ENCODE data around the gene IGHMBP2. TPM values are rescaled to one million over a fixed set of nuclear protein-coding genes. Genes with fewer than 3 reads are reported as not detected.

IGHMBP2 gene
- total and polyA plus RNA-seq, 9 of the 15 experiments (the other 6 are each of a cell fraction or from before 2014, with no cell fraction given), result 1.6 to 24.8 (median 14.5) TPM

DNA sequence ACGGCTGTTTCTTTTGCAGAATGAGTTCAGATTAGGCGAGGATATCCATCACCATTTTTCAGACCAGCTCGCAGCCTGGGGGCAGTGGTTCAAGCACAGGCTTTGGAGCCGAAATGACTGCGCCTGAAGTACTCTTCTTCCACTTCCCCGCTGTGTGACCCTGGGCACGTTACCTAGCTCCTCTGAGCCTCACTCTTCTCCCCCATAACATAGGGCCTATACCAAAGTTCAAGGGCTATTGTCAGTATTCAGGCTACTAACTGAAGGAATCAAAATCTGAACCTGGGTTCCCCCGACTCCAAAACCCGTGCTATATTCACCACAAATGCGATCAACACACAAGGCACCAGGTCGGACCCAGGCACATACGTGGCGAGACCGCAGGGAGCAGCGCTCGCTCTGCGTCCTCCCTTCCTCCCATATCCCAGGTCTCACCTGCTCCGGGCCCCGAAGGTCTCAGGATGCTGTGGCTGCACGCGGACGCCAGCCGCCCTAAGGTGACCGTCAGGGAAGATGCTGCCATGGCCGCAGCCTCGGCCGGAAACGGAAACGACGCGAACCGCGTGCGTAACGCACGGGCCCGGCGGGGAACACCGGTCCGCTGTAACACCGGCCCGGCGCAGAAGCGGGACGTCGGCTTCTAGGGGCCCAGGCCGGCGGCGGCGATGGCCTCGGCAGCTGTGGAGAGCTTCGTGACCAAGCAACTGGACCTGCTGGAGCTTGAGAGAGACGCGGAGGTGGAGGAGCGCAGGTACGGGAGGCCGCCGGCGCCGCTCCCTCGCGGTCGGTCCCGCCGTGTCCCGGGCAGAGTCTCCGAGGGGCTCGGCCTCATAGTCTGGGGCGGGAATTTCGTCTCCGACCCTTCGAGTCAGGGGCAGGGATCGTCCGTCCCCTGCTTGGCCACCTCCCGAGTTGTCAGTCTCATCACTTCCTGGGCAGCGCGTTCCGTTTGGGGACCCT lies at the start of gene IGHMBP2, which contains the start of gene MRPL21 (continued):
- TF ChIP-seq, protein P1, sequence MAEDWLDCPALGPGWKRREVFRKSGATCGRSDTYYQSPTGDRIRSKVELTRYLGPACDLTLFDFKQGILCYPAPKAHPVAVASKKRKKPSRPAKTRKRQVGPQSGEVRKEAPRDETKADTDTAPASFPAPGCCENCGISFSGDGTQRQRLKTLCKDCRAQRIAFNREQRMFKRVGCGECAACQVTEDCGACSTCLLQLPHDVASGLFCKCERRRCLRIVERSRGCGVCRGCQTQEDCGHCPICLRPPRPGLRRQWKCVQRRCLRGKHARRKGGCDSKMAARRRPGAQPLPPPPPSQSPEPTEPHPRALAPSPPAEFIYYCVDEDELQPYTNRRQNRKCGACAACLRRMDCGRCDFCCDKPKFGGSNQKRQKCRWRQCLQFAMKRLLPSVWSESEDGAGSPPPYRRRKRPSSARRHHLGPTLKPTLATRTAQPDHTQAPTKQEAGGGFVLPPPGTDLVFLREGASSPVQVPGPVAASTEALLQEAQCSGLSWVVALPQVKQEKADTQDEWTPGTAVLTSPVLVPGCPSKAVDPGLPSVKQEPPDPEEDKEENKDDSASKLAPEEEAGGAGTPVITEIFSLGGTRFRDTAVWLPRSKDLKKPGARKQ (CRISPR knock-in tag; IDR thresholded peaks at IDR 0.05), result no peak
- TF ChIP-seq BHLHE40 (IDR thresholded peaks at IDR 0.05; ENCODE audit: low read length) (peak; percentile 74), ZNF354B (CRISPR knock-in tag; IDR thresholded peaks at IDR 0.05) (no peak), NR2C2 (CRISPR knock-in tag; IDR thresholded peaks at IDR 0.05) (peak; percentile 85), NR2C2 (tag; IDR thresholded peaks at IDR 0.05) (peak; percentile 74), U2AF1 (optimal IDR thresholded peaks at IDR 0.05; ENCODE audit: low read depth, low read length) (peak; percentile 98)
- TF ChIP-seq, protein P2, sequence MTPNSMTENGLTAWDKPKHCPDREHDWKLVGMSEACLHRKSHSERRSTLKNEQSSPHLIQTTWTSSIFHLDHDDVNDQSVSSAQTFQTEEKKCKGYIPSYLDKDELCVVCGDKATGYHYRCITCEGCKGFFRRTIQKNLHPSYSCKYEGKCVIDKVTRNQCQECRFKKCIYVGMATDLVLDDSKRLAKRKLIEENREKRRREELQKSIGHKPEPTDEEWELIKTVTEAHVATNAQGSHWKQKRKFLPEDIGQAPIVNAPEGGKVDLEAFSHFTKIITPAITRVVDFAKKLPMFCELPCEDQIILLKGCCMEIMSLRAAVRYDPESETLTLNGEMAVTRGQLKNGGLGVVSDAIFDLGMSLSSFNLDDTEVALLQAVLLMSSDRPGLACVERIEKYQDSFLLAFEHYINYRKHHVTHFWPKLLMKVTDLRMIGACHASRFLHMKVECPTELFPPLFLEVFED (CRISPR knock-in tag; conservative IDR thresholded peaks at IDR 0.05), result 0 out of 2 replicates have a peak, but pooled peaks have one; percentile 52
- TF ChIP-seq, protein P3, sequence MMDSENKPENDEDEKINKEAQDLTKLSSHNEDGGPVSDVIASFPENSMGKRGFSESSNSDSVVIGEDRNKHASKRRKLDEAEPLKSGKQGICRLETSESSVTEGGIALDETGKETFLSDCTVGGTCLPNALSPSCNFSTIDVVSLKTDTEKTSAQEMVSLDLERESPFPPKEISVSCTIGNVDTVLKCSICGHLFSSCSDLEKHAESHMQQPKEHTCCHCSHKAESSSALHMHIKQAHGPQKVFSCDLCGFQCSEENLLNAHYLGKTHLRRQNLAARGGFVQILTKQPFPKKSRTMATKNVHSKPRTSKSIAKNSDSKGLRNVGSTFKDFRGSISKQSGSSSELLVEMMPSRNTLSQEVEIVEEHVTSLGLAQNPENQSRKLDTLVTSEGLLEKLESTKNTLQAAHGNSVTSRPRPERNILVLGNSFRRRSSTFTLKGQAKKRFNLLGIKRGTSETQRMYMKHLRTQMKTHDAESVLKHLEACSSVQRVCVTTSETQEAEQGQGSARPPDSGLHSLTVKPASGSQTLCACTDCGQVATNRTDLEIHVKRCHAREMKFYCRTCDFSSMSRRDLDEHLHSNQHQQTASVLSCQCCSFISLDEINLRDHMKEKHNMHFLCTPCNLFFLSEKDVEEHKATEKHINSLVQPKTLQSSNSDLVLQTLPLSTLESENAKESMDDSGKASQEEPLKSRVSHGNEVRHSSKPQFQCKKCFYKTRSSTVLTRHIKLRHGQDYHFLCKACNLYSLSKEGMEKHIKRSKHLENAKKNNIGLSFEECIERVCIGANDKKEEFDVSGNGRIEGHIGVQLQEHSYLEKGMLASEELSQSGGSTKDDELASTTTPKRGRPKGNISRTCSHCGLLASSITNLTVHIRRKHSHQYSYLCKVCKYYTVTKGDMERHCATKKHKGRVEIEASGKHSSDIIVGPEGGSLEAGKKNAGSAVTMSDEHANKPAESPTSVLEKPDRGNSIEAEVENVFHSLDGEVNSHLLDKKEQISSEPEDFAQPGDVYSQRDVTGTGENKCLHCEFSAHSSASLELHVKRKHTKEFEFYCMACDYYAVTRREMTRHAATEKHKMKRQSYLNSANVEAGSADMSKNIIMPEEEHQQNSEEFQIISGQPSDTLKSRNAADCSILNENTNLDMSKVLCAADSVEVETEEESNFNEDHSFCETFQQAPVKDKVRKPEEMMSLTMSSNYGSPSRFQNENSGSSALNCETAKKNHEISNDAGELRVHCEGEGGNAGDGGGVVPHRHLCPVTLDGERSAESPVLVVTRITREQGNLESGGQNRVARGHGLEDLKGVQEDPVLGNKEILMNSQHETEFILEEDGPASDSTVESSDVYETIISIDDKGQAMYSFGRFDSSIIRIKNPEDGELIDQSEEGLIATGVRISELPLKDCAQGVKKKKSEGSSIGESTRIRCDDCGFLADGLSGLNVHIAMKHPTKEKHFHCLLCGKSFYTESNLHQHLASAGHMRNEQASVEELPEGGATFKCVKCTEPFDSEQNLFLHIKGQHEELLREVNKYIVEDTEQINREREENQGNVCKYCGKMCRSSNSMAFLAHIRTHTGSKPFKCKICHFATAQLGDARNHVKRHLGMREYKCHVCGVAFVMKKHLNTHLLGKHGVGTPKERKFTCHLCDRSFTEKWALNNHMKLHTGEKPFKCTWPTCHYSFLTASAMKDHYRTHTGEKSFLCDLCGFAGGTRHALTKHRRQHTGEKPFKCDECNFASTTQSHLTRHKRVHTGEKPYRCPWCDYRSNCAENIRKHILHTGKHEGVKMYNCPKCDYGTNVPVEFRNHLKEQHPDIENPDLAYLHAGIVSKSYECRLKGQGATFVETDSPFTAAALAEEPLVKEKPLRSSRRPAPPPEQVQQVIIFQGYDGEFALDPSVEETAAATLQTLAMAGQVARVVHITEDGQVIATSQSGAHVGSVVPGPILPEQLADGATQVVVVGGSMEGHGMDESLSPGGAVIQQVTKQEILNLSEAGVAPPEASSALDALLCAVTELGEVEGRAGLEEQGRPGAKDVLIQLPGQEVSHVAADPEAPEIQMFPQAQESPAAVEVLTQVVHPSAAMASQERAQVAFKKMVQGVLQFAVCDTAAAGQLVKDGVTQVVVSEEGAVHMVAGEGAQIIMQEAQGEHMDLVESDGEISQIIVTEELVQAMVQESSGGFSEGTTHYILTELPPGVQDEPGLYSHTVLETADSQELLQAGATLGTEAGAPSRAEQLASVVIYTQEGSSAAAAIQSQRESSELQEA (IDR thresholded peaks at IDR 0.05; ENCODE audit: low read depth), result no peak
- TF ChIP-seq, protein P4, sequence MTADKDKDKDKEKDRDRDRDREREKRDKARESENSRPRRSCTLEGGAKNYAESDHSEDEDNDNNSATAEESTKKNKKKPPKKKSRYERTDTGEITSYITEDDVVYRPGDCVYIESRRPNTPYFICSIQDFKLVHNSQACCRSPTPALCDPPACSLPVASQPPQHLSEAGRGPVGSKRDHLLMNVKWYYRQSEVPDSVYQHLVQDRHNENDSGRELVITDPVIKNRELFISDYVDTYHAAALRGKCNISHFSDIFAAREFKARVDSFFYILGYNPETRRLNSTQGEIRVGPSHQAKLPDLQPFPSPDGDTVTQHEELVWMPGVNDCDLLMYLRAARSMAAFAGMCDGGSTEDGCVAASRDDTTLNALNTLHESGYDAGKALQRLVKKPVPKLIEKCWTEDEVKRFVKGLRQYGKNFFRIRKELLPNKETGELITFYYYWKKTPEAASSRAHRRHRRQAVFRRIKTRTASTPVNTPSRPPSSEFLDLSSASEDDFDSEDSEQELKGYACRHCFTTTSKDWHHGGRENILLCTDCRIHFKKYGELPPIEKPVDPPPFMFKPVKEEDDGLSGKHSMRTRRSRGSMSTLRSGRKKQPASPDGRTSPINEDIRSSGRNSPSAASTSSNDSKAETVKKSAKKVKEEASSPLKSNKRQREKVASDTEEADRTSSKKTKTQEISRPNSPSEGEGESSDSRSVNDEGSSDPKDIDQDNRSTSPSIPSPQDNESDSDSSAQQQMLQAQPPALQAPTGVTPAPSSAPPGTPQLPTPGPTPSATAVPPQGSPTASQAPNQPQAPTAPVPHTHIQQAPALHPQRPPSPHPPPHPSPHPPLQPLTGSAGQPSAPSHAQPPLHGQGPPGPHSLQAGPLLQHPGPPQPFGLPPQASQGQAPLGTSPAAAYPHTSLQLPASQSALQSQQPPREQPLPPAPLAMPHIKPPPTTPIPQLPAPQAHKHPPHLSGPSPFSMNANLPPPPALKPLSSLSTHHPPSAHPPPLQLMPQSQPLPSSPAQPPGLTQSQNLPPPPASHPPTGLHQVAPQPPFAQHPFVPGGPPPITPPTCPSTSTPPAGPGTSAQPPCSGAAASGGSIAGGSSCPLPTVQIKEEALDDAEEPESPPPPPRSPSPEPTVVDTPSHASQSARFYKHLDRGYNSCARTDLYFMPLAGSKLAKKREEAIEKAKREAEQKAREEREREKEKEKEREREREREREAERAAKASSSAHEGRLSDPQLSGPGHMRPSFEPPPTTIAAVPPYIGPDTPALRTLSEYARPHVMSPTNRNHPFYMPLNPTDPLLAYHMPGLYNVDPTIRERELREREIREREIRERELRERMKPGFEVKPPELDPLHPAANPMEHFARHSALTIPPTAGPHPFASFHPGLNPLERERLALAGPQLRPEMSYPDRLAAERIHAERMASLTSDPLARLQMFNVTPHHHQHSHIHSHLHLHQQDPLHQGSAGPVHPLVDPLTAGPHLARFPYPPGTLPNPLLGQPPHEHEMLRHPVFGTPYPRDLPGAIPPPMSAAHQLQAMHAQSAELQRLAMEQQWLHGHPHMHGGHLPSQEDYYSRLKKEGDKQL (CRISPR knock-in tag; IDR thresholded peaks at IDR 0.05; ENCODE audit: borderline replicate concordance), result no peak
